Liver (tissue), 3 donors: ENCODE results near the gene KIAA0513.

Experiments
- FOXA1 ChIP-seq: IDR thresholded peaks from 2 replicates; pipeline ENCODE4 v1.6.1; 2016; ENCODE audit warnings: antibody characterized with exemption
- GABPA ChIP-seq, 2 donors: IDR thresholded peaks in 1 of 2; conservative IDR thresholded peaks in 1 of 2; 2 replicates each; pipeline ENCODE4 v1.6.1; 2016; ENCODE audit warnings: antibody characterized with exemption in 2 of 2, mild to moderate bottlenecking in 1 of 2, moderate library complexity in 1 of 2
- HNF4G ChIP-seq: IDR thresholded peaks from 2 replicates; pipeline ENCODE4 v1.6.1; 2016; ENCODE audit warnings: antibody characterized with exemption
- JUND ChIP-seq, 2 donors: IDR thresholded peaks; 2 replicates each; pipeline ENCODE4 v1.6.1; 2016; ENCODE audit warnings: antibody characterized with exemption in 2 of 2
- NR2F2 ChIP-seq: IDR thresholded peaks from 2 replicates; pipeline ENCODE4 v1.6.1; 2016; ENCODE audit warnings: antibody characterized with exemption
- RAD21 ChIP-seq, 2 donors: IDR thresholded peaks; 2 replicates each; pipeline ENCODE4 v1.6.1; 2016; ENCODE audit warnings: antibody characterized with exemption in 2 of 2, mild to moderate bottlenecking in 2 of 2
- RXRA ChIP-seq, 2 donors: IDR thresholded peaks; 2 replicates each; pipeline ENCODE4 v1.6.1; 2017 to 2018; ENCODE audit warnings: antibody characterized with exemption in 2 of 2, mild to moderate bottlenecking in 1 of 2
- SP1 ChIP-seq: IDR thresholded peaks from 2 replicates; pipeline ENCODE4 v1.6.1; 2018; ENCODE audit warnings: antibody characterized with exemption, mild to moderate bottlenecking
- YY1 ChIP-seq: IDR thresholded peaks from 2 replicates; pipeline ENCODE4 v1.6.1; 2016; ENCODE audit warnings: antibody characterized with exemption, mild to moderate bottlenecking
- TF ChIP-seq, protein P1 (sequence below): IDR thresholded peaks from 2 replicates; pipeline ENCODE4 v1.6.1; 2016; ENCODE audit warnings: antibody characterized with exemption
- TF ChIP-seq, protein P2 (sequence below): fragments of 150-350 bp; IDR thresholded peaks from 2 replicates; pipeline ENCODE4 v1.5.1; 2017; ENCODE audit warnings: improper control_type of control experiment, low read depth, low read length; ENCODE audit not compliant: missing input control
- TF ChIP-seq, protein P3 (sequence below): IDR thresholded peaks from 2 replicates; pipeline ENCODE4 v1.6.1; 2016; ENCODE audit warnings: antibody characterized with exemption
- TF ChIP-seq, protein P4 (sequence below): IDR thresholded peaks from 2 replicates; pipeline ENCODE4 v1.6.1; 2016; ENCODE audit warnings: antibody characterized with exemption, mild to moderate bottlenecking
- TF ChIP-seq, protein P5 (sequence below): IDR thresholded peaks from 2 replicates; pipeline ENCODE4 v1.6.1; 2016; ENCODE audit warnings: antibody characterized with exemption
- donor health status: healthy.
- donor health status: healthy.

DNA sequence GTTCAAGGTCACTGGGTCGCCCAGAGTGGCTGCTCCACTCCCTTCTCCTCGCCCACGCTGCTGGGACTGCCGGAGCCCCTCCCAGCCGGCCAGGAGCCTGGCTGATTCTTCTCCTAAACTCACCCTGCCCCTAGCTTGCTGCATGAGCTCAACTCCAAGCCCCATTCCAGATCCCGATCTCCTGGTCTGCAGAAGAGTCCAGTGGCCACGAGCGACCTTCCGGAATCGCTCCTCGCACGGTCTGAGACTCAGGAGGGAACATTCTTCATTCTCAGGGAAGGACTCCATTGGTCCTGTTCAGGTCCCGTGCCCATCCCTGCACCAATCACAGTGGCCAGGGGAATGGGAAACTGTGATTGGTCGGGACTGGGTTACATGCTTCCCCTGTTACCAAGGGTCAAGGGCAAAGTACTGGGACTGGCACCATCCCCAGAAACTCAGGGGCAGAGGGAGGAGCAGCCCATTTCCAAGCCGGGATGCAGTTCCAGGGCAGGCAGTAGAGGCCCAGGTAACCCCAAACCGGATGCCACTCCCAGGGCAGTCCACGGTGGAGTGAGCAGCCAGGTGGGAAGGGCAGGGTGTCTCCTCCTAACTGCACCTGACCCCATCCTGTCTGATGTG lies 109.2 kb downstream of the KIAA0513 start:
- TF ChIP-seq, protein P1, sequence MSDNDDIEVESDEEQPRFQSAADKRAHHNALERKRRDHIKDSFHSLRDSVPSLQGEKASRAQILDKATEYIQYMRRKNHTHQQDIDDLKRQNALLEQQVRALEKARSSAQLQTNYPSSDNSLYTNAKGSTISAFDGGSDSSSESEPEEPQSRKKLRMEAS: no peak
- TF ChIP-seq, protein P2, sequence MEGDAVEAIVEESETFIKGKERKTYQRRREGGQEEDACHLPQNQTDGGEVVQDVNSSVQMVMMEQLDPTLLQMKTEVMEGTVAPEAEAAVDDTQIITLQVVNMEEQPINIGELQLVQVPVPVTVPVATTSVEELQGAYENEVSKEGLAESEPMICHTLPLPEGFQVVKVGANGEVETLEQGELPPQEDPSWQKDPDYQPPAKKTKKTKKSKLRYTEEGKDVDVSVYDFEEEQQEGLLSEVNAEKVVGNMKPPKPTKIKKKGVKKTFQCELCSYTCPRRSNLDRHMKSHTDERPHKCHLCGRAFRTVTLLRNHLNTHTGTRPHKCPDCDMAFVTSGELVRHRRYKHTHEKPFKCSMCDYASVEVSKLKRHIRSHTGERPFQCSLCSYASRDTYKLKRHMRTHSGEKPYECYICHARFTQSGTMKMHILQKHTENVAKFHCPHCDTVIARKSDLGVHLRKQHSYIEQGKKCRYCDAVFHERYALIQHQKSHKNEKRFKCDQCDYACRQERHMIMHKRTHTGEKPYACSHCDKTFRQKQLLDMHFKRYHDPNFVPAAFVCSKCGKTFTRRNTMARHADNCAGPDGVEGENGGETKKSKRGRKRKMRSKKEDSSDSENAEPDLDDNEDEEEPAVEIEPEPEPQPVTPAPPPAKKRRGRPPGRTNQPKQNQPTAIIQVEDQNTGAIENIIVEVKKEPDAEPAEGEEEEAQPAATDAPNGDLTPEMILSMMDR: no peak
- TF ChIP-seq, protein P3, sequence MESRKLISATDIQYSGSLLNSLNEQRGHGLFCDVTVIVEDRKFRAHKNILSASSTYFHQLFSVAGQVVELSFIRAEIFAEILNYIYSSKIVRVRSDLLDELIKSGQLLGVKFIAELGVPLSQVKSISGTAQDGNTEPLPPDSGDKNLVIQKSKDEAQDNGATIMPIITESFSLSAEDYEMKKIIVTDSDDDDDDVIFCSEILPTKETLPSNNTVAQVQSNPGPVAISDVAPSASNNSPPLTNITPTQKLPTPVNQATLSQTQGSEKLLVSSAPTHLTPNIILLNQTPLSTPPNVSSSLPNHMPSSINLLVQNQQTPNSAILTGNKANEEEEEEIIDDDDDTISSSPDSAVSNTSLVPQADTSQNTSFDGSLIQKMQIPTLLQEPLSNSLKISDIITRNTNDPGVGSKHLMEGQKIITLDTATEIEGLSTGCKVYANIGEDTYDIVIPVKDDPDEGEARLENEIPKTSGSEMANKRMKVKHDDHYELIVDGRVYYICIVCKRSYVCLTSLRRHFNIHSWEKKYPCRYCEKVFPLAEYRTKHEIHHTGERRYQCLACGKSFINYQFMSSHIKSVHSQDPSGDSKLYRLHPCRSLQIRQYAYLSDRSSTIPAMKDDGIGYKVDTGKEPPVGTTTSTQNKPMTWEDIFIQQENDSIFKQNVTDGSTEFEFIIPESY: no peak
- TF ChIP-seq, protein P4, sequence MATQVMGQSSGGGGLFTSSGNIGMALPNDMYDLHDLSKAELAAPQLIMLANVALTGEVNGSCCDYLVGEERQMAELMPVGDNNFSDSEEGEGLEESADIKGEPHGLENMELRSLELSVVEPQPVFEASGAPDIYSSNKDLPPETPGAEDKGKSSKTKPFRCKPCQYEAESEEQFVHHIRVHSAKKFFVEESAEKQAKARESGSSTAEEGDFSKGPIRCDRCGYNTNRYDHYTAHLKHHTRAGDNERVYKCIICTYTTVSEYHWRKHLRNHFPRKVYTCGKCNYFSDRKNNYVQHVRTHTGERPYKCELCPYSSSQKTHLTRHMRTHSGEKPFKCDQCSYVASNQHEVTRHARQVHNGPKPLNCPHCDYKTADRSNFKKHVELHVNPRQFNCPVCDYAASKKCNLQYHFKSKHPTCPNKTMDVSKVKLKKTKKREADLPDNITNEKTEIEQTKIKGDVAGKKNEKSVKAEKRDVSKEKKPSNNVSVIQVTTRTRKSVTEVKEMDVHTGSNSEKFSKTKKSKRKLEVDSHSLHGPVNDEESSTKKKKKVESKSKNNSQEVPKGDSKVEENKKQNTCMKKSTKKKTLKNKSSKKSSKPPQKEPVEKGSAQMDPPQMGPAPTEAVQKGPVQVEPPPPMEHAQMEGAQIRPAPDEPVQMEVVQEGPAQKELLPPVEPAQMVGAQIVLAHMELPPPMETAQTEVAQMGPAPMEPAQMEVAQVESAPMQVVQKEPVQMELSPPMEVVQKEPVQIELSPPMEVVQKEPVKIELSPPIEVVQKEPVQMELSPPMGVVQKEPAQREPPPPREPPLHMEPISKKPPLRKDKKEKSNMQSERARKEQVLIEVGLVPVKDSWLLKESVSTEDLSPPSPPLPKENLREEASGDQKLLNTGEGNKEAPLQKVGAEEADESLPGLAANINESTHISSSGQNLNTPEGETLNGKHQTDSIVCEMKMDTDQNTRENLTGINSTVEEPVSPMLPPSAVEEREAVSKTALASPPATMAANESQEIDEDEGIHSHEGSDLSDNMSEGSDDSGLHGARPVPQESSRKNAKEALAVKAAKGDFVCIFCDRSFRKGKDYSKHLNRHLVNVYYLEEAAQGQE: no peak
- TF ChIP-seq, protein P5, sequence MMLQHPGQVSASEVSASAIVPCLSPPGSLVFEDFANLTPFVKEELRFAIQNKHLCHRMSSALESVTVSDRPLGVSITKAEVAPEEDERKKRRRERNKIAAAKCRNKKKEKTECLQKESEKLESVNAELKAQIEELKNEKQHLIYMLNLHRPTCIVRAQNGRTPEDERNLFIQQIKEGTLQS: no peak
- TF ChIP-seq RXRA (IDR thresholded peaks at IDR 0.05): peak in 1 of 2 donors; percentile 28
- TF ChIP-seq GABPA (IDR thresholded peaks at IDR 0.05 in 1 of 2, conservative IDR thresholded peaks at IDR 0.05 in 1 of 2): no peak
- TF ChIP-seq JUND (IDR thresholded peaks at IDR 0.05): no peak
- no peak for TF ChIP-seq YY1
- TF ChIP-seq SP1: peak; percentile 58
- TF ChIP-seq NR2F2: no peak
- TF ChIP-seq RAD21 (IDR thresholded peaks at IDR 0.05): no peak
- no peak for TF ChIP-seq FOXA1
- TF ChIP-seq HNF4G: no peak
